Stimulated activated CD4-positive, alpha-beta T cell treated with anti-CD3 and anti-CD28 coated beads, Interleukin-4, amount 100 ng/mL, for 24 hours (primary cell): ENCODE measurements around the gene C12orf43.
A peak's percentile ranks its signal among the peaks of the same experiment; 100 is the strongest.
"Not testable (repeated sequence)": the region's sequence is repeated elsewhere in the genome, so short reads cannot be mapped to it uniquely, and the experiment has no call there.

Experiments
- DNase-seq: peaks from one replicate; pipeline ENCODE4 v3.0.0-alpha.2; 2020

C12orf43 gene

DNA sequence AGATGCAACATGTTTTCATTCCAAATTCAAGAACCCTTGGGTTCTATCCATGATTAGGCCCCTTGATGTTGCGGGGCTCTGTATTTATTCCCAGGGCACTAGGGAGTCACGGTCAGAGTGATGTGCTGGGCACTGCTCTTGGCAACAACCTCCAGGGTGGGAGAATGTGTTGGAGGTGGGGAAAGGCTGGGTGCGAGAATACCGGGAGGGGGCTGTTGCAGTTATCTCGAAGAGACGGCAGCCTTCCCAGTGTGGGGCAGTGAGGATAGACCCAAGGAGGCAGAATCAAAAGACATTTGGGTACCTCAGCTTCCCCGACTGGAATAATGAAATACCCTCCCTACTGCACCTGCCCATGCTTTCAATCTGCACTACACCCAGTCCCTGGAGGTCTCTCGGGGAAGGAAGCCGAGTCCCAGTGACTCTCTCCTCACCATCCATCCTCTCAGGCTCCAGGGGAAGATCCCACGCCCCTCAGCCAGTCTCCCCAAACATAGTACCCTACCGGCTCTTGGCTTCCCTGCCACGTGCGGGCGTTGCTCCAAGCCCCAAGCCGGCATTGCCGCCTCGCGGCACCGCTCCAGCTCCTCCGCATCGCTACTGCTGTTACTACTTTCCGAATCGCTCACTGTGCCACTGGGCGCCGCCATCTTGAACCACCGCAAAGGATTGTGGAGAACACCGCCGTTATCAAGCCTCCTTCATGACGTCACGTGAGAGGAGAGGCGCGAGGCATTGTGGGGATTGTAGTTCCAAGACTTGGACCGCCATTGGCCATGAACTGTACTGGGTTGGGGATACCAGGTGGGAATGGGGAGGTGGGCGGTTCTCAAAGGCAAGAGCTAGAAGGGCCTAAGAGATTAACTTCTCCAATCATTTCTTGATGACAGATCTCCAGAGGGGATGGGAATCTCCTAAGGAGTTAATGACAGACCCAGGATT lies at the start of gene C12orf43:
TSS of gene C12orf43 (minus strand) at position 663 of the 942 bp plus-strand sequence. CDS start at position 650, 13 bp downstream.
- peak; percentile 94 for DNase-seq

DNA sequence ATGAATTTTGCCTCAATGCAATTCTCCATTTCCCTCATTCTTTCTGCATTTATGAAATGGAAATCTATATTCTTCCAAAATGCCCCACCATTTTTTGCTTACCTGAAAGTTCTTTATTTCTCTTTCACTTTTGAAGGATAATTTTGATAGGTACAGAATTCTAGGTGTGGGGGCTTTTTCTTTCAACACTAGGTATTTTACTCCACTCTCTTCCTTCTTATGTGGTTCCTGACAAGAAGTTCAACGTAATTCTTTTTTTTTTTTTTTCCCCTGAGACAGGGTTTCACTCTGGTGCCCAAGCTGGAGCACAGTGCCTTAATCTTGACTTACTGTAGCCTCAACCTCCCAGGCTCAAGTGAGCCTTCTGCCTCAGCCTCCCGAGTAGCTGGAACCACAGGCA lies 49.1 kb upstream of the C12orf43 start:
- no peak for DNase-seq

GRCh38 chr12:121064586-121064985 lies 48.3 kb upstream of the C12orf43 start:
- not testable (repeated sequence) for DNase-seq

DNA sequence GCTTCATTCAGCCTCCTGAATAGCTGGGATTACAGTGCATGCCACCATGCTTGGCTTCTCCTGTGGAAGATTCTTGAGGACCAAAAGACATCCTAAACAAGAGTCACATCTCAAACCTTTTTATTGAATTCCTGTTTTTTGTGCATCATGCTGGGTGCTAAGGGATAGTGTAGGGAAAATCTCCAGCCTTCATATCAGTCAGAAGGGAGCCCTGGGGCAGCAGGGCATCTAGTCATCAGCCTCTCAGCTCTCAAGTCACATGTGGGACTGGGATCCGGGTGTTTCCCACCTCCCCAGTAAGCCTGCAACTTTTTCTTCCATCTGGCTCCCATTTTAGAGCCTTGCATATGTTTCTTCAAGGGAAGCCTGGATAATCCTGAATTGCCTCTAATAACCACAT lies 47.8 kb upstream of the C12orf43 start:
- DNase-seq: no peak

DNA sequence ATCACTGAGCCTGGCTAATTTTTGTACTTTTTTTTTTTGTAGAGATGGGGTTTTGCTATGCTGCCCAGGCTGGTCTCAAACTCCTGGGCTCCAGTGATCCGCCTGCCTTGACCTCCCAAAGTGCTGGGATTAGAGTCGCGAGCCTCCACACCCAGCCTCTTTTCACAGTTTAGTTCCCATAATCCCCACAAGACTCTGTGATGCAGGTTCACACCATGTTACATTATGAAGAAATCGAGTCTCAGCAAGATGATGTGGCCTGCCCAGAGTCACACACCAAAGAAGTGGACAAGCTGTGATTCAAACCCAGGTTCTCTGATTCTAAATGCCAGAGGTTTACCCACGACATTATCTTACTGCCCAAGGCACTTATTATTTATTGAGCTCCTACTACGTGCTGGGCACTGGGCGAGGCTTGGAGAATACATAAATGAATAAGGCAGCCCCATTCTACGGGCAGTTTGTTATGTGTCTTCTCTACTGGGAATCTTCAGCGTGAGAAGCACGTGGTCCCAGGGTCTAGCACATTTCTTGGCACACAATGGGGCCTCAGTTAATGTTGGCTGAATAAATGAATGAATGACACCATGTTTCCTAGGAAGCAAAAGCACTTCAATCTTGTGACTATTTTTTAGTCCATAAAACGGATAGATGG lies 46.2 kb upstream of the C12orf43 start:
- no peak for DNase-seq

DNA sequence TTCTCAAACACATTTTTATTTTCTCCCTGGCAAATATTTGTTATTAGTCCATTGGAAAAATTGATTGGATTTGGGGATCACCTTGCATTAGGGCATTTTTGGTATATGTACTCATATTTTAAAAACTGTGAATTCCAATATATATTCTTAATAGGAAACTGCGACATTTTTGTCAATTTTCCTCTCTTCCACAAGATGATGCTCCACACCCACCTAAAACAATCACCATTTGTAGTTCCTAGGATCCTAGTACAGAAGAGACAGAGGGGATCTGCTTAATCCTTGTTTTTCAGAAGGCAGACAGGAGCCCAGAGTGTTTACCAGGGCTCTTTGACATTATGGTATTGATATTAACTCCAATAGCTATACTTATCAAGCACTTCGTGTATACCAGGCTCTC lies 45.5 kb upstream of the C12orf43 start:
- no peak for DNase-seq

GRCh38 chr12:121060149-121061001 lies 44.1 kb upstream of the C12orf43 start:
- DNase-seq: peak; percentile 51

- no peak for DNase-seq
These were observed 43.0 kb upstream of the C12orf43 start for GRCh38 chr12:121059031-121059898.

- DNase-seq: no peak
These were observed 41.5 kb upstream of the C12orf43 start for GRCh38 chr12:121057794-121058193.

DNA sequence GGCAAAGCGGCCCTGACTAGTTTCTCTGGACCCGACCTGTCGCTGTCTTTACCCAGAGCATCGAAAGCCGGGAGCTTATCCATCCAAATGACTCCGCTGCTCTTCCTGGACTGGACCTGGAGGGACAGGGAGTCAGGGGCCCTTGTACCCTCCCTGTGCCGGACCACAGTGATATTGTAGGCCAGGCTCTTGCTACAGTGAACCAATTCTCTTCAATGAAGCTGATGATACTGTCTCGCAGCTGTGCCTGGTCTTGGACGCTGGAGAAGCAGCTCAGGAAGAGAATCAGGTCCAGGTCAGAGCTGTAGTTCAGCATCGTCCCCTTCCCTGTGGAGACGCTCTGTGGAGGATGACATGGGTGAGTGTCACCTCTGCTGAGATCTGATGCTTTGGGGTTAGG lies 37.4 kb upstream of the C12orf43 start:
- no peak for DNase-seq

GRCh38 chr12:121050725-121051124 lies 34.4 kb upstream of the C12orf43 start:
- no peak for DNase-seq

DNA sequence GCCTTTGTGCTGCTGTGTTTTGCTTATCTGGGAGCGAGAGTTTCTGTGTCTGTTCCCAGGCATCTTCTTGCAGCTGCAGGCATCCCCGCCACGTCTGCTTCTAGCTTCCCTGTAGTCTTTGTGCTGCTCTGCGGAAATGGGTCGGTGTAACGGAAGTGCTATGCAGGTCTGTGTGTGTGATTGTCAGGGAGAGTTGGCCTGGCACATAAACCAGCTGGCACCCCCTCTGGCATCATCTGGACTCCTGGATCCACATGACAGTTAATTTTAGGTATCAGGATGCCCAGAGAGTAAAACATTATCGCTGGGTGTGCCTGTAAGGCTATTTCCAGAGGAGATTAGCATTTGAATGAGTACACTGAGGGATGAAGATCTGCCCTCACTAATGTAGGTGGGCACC lies 32.2 kb upstream of the C12orf43 start:
- no peak for DNase-seq

DNA sequence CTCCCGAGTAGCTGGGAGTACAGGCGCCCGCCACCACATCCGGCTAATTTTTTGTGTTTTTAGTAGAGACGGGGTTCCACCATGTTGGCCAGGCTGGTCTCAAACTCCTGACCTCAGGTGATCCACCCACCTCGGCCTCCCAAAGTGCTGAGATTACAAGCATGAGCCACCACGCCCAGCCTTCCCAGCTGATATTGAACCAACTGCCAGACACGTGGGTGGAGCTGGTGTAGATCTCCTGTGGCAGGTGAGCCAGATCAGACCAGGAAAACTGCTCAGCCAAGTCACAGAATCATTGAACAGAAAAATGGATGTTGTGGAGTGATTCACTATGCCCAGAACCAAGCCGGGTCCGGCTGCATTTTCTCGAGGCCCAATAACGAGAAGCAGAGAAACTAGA lies 31.1 kb upstream of the C12orf43 start:
- not testable (repeated sequence) for DNase-seq

- no peak for DNase-seq
These were observed 26.8 kb upstream of the C12orf43 start for GRCh38 chr12:121043067-121043466.

DNA sequence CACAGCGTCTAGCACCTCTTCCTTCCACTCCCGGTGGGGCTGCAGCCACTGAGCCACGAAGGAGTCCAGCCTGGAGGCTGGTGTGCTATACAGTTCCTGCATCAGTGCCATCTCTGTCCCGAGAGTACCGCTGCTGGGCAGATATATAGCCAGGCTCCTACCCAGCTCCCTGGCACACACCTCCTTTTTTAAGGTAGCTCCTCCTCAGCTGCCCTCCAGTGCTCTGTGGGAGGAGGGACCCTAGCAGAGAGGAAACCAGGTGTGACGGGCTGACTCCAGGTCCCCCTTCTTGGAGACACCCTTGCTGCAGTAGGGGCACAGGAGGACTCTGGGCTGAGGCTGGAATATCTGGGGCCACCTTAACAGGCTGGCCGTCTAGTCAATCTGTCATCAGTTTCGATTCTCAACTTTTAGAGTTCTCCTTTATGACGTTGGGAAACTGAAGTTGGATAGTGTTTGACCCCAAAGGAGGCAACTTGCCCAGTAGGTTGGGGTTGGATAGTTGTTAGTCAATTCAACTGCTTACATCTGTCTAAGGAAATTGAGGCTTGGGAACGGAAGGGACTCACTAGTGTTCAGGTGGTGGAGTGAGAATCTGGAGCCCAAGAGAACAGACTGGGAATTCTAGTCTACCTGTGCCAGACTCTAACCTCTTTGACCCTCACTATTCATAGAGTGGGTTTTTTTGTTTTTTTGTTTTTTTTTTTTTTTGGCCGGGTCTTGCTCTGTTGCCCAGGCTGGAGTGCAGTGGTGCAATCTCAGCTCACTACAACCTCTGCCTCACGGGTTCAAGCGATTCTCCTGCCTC lies 22.8 kb upstream of the C12orf43 start, which contains the start of gene OASL:
TSS of gene OASL (minus strand) at position 386 of the 808 bp plus-strand sequence. CDS start at position 111, 275 bp downstream.
- peak; percentile 47 for DNase-seq

GRCh38 chr12:121036810-121037326 lies 20.6 kb upstream of the C12orf43 start:
- DNase-seq: peak; percentile 70

- DNase-seq: no peak
These were observed 18.5 kb upstream of the C12orf43 start for GRCh38 chr12:121034616-121035305.

GRCh38 chr12:121033625-121034349 lies 17.5 kb upstream of the C12orf43 start:
- DNase-seq: peak; percentile 71

DNA sequence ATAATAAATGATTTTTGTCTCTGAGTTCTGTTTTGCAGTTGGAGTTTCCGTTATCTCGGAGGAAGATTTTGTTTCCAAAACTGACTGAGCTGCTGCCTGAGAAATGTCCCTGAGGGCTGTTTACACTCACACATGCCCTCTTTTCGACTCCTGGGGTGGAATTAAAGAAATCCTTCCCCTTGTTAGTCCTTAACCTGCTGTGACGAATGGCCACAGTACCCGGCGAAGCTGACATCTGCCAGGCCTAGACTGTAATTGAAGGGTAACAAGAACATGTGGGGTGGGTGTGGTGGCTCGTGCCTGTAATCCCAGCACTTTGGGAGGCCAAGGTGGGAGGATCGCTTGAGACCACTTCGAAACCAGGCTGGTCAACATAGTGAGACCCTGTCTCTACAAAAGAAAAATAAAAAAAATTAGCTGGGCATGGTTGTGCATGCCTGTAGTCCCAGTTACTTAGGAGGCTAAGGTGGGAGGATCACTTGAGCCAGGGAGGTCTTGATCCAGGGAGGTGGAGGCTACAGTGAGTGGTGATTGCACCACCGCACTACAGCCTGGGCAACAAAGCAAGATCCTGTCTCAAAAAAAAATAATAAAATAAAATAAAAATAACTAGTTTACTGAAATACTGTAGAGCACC lies 14.4 kb upstream of the C12orf43 start:
- no peak for DNase-seq
